Cerebellar cortex (tissue), 1 donor: ENCODE results near the gene RPUSD4.
"Not testable (repeated sequence)": the region's sequence is repeated elsewhere in the genome, so short reads cannot be mapped to it uniquely, and the experiment has no call there.

ENCODE experiments used
- DNase-seq: peaks from one replicate; pipeline ENCODE4 v3.0.0-alpha.2; 2015; ENCODE audit warnings: low spot score

Gene RPUSD4

DNA sequence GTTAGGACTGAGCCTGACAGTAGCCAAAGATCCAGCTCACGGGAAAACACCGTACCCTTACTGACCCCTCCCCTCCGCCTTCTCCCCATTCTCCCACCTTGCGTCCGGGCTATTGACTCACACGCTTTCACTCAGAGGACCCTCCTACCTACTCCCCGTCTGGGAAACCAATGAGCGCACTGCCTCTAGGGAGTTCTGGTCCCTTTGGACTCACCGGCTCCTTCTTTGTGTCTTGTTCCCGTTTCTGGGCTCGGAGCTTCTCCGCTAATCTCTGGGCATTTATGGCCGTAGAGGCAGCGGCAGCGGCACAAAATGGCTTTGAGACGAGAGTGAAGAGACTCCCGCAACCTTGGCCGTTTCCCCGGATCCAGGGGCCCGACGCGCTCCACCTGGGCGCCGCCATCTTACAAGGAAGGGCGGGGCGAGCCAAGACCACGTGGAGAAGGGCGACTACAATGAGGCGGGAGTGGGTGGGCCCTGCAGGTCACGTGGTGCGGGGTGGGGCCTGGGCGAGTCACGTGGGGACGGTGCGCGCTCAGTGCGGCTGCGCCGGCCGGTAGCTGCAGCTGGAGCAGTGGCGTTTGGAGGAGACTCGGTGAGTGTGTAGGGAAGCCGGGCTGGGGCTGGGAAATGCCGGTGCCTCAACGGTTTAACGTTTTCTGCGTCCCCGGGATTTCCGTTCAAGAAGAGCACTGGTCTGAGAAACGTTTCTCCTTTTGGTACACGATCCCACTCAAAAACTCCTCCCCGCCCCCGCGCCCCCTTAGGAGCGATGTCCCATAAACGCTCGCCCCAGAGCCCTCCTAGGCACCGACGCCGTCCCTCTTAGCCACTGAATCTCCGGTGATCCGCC is at the start of gene RPUSD4, which contains the start of gene FAM118B:
Gene RPUSD4, minus strand, starts transcription at position 415 of the 853 bp plus-strand sequence. Its CDS starts 12 bp downstream, at position 403.
Gene FAM118B, plus strand, starts transcription at position 547 of the 853 bp plus-strand sequence. CDS start 23,220 bp downstream, outside the sequence.
- DNase-seq, result peak; percentile 96

DNA sequence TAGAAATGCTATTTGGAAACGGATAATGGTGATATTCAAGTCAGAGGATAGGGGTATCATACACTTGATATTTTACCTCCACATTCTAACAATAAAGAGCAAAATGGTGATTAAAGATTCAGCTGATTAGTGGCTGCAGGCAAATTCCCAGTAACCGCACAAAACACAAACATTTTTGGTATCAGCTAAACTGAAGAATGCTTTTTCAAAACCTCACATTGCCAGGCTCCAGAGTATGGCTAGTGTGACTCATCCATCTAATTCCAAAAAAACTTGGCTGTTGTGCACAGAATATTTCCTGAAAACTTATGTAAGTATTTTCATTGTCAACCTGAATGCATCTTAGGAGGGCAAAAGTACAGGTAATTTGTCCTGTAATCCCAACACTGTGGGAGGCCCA is 46.3 kb upstream of the RPUSD4 start:
- no peak for DNase-seq

DNA sequence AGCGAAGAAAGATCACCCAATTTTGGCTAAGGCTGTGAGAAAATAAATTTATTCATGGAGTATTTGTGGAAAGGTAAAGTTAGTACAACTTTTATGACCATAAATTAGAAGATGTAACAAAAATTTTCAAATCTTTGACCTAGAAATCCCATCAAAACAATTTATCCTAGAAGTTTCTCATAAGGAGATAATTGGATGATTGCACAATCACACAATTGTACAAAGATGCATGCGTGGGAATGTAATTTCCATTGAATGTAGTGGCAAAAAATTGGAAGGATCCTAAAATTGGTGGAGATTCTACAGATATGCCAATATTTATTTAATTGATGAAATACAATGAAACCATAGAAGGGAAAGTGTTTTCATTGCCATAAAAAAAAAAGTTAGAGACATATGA is 45.7 kb upstream of the RPUSD4 start:
- no peak for DNase-seq

DNA sequence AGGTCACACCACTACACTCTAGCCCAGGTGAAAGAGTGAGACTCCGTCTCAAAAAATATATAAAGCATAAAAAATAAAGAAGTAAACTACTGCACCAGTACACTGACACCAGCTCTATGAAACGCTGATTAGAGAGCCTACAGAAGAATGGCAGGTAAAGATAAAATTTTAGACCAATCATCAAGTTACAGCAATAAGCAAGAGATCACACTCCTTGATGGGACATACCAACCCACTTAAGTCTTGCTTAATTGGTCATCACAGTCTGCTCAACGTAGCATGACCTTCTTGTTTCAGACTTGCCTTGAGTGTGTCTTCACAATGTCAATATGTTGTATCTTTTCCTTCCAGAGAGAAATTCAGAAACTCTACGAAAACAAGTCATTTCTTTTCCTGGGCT is 44.8 kb upstream of the RPUSD4 start:
- no peak for DNase-seq

DNA sequence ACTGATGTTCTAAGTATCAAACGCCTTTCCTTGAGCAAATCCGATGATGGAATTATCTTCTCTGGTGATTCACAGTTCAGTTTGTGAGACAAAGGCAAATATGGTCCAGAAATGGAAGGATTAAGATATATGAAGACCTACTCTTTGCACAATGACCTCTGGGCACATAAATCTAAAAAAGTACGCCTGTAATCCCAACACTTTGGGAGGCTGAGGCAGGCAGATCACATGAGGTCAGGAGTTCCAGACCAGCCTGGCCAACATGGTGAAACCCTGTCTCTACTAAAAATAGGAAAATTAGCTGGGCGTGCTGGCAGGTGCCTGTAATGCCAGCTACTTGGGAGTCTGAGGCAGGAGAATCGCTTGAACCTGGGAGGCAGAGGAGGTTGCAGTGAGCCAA is 44.1 kb upstream of the RPUSD4 start:
- DNase-seq, result not testable (repeated sequence)

GRCh38 chr11:126254819-126255218 is 43.4 kb upstream of the RPUSD4 start:
- DNase-seq, result no peak

- no peak for DNase-seq
Observed at GRCh38 chr11:126253265-126253664, 41.8 kb upstream of the RPUSD4 start.

DNA sequence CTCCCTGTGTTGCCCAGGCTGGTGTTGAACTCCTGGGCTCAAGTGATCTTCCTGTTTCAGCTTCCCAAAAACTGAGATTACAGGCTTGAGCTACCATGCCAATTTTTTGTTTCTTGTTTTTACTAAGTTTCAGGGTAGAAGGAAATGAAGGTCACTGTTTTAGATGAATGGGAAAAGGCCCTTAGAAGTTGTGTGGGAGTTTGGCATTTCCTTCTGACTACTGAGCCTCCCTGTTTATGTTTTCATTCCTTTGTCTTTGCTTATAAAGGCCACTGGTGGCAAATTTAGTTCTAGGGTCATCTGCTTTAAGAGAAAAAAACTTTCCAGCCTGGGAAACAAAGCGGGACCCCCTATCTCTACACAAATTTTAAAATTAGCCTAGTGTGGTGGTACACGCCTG is 35.2 kb upstream of the RPUSD4 start:
- DNase-seq, result no peak

DNA sequence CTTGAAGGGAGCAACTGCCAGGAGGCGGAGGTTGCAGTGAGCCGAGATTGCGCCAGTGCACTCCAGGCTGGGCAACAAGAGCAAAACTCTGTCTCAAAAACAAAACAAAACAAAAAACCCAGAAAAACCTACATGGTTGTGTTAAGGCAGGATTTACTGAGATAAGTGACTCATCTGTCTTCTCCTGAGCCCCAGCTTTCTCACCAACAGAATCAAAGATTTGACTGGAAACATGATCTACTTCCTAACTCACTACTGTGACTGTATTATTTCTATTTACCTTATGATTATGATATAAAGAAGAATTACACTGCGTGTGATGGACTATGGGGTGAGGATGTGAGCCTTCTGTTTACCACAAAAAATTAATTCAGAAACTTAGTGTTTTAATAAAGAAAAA is 21.9 kb upstream of the RPUSD4 start:
- no peak for DNase-seq

- no peak for DNase-seq
Observed at GRCh38 chr11:126232683-126233082, 21.2 kb upstream of the RPUSD4 start.

DNA sequence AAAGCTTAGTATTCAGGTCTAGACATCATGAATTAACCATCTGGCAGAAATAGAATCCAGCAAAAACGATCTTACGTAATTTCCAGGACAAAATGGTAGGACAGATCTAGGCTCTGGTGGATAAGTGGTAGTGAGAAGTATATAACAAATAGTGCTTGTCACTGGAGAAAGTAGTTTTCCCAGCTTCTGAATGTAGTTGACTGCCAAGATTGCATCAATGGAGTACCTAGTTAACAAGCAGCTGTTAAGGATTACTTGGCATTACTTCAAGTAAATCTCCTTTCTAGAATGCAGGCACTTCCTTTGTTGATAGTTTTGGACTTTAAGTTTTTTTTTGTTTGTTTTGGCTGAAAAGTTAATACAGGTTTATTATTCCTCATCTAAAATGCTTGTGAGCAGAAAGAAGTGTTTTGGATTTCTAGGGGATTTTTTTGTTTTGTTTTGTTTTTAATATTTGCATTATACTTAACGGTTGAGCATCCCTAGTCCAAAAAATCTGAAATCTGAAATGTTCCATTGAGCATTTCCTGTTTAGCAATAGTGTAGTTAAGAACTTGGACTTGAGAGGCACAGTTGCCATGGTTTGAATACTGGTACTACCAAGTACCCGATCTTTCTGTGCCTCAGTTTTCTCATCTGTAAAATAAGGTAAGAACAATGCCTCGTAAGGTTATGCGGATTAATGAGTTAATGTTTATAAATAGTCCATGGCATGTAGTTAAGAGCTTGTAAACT is 20.4 kb upstream of the RPUSD4 start:
- DNase-seq, result no peak

DNA sequence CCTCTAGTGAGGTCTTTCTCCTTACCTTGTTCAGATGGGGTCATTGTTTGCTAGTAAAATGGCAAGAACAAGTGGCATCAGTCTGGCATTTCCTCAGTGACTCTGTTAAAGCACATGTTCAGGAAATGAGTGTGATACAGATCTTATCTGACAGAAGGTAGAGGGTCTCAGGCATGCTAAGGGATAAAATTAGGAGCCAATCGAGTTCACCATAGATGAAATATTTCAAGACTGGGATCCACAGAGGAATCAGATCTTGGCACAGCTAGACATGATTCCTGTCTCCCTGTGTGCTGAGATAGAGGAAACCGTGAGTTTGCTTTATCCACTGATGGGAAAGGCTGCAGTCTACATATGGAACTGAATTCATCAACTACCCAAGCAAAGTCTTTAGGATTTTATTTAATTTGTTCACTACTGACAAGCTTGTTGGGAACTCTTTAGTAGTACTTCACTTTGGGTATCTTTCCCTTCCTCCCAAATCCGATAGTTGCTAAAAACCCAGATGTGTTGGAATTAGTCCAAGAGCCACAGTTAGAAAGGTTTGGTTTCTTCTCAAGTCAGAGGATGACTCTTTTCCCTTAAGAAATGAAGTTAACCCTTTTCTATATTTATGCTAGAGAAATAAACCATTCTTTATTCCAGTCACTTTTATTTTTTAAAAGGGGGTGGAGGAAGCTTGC is 18.5 kb upstream of the RPUSD4 start:
- DNase-seq, result no peak

GRCh38 chr11:126226334-126227084 is 15.1 kb upstream of the RPUSD4 start:
- DNase-seq, result no peak

GRCh38 chr11:126225295-126225665 is 13.8 kb upstream of the RPUSD4 start:
- DNase-seq, result no peak

DNA sequence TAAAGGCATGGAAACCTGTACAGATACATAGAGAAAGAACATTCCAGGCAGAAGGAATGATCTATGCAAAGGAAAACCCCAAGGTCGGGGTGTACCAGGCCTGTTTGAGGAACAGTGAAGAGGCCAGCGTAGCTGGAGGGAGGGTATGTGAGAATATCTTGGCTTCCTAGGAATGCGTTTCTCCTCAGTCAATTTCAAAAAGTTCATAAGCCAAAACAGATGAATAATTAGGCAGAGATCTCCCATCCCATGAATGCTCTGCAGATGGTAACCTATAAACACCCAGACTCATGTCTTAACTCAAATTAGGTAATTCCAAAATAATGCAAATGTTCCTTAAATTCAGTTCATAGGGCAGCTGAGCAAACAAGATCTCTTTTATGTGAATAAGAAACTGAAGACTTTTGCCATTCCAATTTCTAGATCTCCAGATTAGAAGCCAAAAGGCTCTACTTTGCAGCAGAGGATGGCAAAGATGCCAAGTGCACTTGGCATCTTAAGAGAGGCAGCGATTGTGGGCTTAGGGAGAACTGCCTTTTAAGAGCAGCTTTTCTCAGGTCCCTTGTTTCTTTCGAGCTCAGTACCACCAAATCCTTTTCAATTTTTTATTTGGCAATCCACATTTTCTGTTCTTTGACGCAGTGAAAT is 13.3 kb upstream of the RPUSD4 start:
- DNase-seq, result no peak

GRCh38 chr11:126219547-126219946 is 8.1 kb upstream of the RPUSD4 start:
- no peak for DNase-seq

GRCh38 chr11:126217491-126217890 is 6.0 kb upstream of the RPUSD4 start:
- no peak for DNase-seq

GRCh38 chr11:126216526-126217305 is 5.3 kb upstream of the RPUSD4 start:
- DNase-seq, result no peak

DNA sequence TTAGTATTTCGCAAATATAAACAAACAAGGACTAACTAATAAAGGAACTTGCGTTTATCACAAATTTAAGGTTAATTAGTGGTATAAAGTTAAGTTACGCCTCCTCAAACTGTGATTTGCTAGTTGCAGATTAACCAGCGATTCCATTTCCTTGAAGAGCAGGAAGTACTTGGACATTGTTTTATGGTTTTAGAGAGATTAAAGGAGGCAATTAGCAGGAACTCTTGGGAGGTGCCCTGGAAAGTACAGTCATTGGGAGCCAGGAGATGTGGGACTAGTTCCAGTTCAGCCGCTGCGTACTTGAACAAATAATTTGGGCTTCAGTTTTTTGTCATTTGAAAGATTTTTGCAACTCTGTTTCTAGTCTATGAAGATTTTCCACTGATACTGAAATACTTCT is 3.4 kb upstream of the RPUSD4 start:
- DNase-seq, result no peak

- DNase-seq, result no peak
Observed at GRCh38 chr11:126214441-126214840, 3.0 kb upstream of the RPUSD4 start.
